Pancreas (tissue), 10 donors: ENCODE results near the gene SYTL3. TPM values are rescaled to one million over a fixed set of nuclear protein-coding genes. Genes with fewer than 3 reads are reported as not detected.
"Not testable (repeated sequence)": the region's sequence is repeated elsewhere in the genome, so short reads cannot be mapped to it uniquely, and the experiment has no call there.

Source experiments
- ATAC-seq, 4 donors: fragments of 200-7000 bp; cut with Tn5 transposase; one replicate each; pipeline versions ENCODE4 v1.8.0 to v1.9.1; 2020; ENCODE audit warnings: mild to moderate bottlenecking in 4 of 4, moderate library complexity in 4 of 4
- DNase-seq, 6 donors: peaks; one replicate each; pipeline ENCODE4 v3.0.0-alpha.2; 2020
- FAIRE-seq: peaks from 2 replicates; lab custom pipeline; 2012; peaks lifted over from hg19 to GRCh38; lab: Jason Lieb, UNC
- H3K27ac ChIP-seq, 4 donors: fragments of 200-600 bp; sonication (generic); 1 replicate in 3 of 4; 2 replicates in 1 of 4; pipeline versions ENCODE4 v1.5.0 to v1.8.0; 2020
- H3K27me3 ChIP-seq, 4 donors: fragments of 200-600 bp; one replicate each; pipeline ENCODE4 v1.8.0; 2021
- H3K36me3 ChIP-seq, 3 donors: fragments of 200-600 bp; sonication (generic) in 1 of 3; one replicate each; pipeline versions ENCODE4 v1.5.0 to v1.8.0; 2020 to 2021
- H3K4me1 ChIP-seq, 3 donors: fragments of 200-600 bp; one replicate each; pipeline ENCODE4 v1.8.0; 2021
- H3K4me3 ChIP-seq, 4 donors: fragments of 200-600 bp; sonication (generic) in 2 of 4; one replicate each; pipeline versions ENCODE4 v1.5.0 to v1.8.0; 2020 to 2021
- H3K9me3 ChIP-seq, 4 donors: fragments of 200-600 bp; one replicate each; pipeline ENCODE4 v1.8.0; 2021
- CTCF ChIP-seq, 4 donors: fragments of 200-600 bp; sonication (generic) in 3 of 4; IDR thresholded peaks; one replicate each; pipeline versions ENCODE4 v1.5.0 to v1.8.0; 2021; ENCODE audit warnings: antibody characterized with exemption in 4 of 4
- WGBS, 2 donors: extraction: QIAGEN DNeasy Blood & Tissue Kit; methylation state at CpG; one replicate each; pipeline ENCODE4 v1.1.7; 2013; 5-methylcytosine and 5-hydroxymethylcytosine counted together
- intact Hi-C, 3 donors: fragments of 100-400 bp; cut with DNase I; formaldehyde crosslinking; loops; one replicate each; pipeline versions ENCODE4 v1.11.1 to v1.14.2; 2022
- polyA plus RNA-seq, 2 donors: library from polyadenylated mRNA; stranded (reverse); fragments of 200-250 nt; gene quantifications; one replicate each; pipeline ENCODE4 v1.2.3, GENCODE V29; 2013
- total RNA-seq, 6 donors: library from RNA; stranded (reverse); fragmentation: NEBNext Ultra II Directional in 4 of 6; extraction: Animal tissue kit (Norgen Biotek cat#: 25700) in 4 of 6; gene quantifications; one replicate each; pipeline versions ENCODE4 v1.2.1 to v1.2.4, GENCODE V29; 2021 to 2023
- donor health status: healthy with polysubstance abuse.
- donor health status: DM: no; HTN: no; CAD: no; lungs with moderate emphysema.
- donor health status: DM: no; HTN: no; CAD: no.
- donor health status: control.
- donor health status: control.
- donor health status: Bipolar disorder and iron deficiency.
- donor health status: DM: yes; HTN: yes; CAD: no.
- donor health status: DM: no; HTN: no; CAD: no.
- donor health status: DM: no; HTN: no; CAD: no.
- donor health status: DM: yes; HTN: yes; CAD: no.

SYTL3 gene
- total and polyA plus RNA-seq, 8 donors = 0.28 to 1.9 (median 0.83) TPM

GRCh38 chr6:158787395-158787794, 137.5 kb downstream of the SYTL3 start:
- Histone ChIP-seq H3K27me3 (no peaks in the 10 kb centered on the region), H3K4me1 (peaks cover 8 to 15% (median 10%) of the 10 kb centered on the region in 3 donors), H3K27ac (no peak overlapping the region), H3K9me3 (no peaks in the 10 kb centered on the region), H3K36me3 (peaks cover 8 to 64% (median 18%) of the 10 kb centered on the region in 3 donors), H3K4me3 (no peak overlapping the region)
- intact Hi-C loops = no loop called here
- 75 to 76% methylated on average over 6 of the region's 6 CpGs for WGBS, 2 donors
- no peak for FAIRE-seq
- no peak for TF ChIP-seq CTCF (IDR thresholded peaks at IDR 0.05)
- ATAC-seq = no peak
- DNase-seq = peak in 1 of 6 donors; percentile 55

- peak in 1 of 4 donors; percentile 19 for ATAC-seq
- 81 to 84% methylated on average over 11 of the region's 11 CpGs for WGBS, 2 donors
- TF ChIP-seq CTCF (IDR thresholded peaks at IDR 0.05) = no peak
- Histone ChIP-seq H3K9me3 (no peaks in the 10 kb centered on the region), H3K27me3 (no peaks in the 10 kb centered on the region), H3K36me3 (peaks cover 8 to 45% (median 10%) of the 10 kb centered on the region in 3 donors), H3K4me3 (no peak overlapping the region), H3K4me1 (peaks cover 4 to 21% (median 8%) of the 10 kb centered on the region in 3 donors), H3K27ac (no peak overlapping the region)
- peak in 1 of 6 donors; percentile 43 for DNase-seq
- no peak for FAIRE-seq
- intact Hi-C loops = no loop called here
Observed at GRCh38 chr6:158789115-158789917, 139.5 kb downstream of the SYTL3 start.

DNA sequence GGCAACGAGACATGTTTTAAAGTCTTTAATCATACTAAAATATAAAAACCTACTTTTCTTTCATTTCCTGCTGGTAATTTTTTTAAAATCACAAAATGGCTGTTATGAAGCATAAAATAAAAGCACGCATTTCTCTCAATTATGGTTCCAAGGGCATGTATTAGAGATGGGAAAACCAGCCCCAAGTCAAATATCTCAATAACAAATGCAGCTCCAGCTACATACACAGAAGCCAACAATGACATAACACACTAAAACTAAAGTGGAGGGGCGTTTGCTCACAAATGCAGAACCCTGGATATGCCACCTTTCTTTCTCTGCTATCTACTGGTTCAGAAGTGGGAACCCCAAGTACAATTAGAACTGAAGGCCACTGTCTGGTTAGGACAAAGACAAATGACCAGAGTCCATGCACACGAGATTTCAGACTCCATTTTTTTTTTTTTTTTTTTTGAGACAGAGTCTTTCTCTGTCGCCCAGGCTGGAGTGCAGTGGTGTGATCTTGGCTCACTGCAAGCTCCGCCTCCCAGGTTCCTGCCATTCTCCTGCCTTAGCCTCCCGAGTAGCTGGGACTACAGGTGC, 141.5 kb downstream of the SYTL3 start:
- intact Hi-C loops = no loop called here
- Histone ChIP-seq H3K27ac (no peak overlapping the region), H3K4me3 (no peak overlapping the region), H3K4me1 (peaks cover 17 to 34% (median 24%) of the 10 kb centered on the region in 3 donors), H3K36me3 (peaks cover 0 to 25% (median 0%) of the 10 kb centered on the region in 3 donors), H3K27me3 (no peaks in the 10 kb centered on the region), H3K9me3 (no peaks in the 10 kb centered on the region)
- FAIRE-seq (no peak), DNase-seq (no peak), ATAC-seq (no peak)
- 72 to 81% methylated on average over 5 to 7 of the region's 7 CpGs for WGBS, 2 donors
- no peak for TF ChIP-seq CTCF (IDR thresholded peaks at IDR 0.05)

GRCh38 chr6:158792505-158792904, 142.7 kb downstream of the SYTL3 start:
- peaks cover 27 to 35% (median 28%) of the 10 kb centered on the region in 3 donors for H3K4me1 ChIP-seq
- H3K27me3 ChIP-seq, FAIRE-seq, DNase-seq, H3K4me3 ChIP-seq, H3K9me3 ChIP-seq, intact Hi-C loops, H3K27ac ChIP-seq, ATAC-seq: not testable (repeated sequence)
- 76 to 86% methylated on average over 10 of the region's 10 CpGs for WGBS, 2 donors
- peaks cover 0 to 16% (median 0%) of the 10 kb centered on the region in 3 donors for H3K36me3 ChIP-seq

DNA sequence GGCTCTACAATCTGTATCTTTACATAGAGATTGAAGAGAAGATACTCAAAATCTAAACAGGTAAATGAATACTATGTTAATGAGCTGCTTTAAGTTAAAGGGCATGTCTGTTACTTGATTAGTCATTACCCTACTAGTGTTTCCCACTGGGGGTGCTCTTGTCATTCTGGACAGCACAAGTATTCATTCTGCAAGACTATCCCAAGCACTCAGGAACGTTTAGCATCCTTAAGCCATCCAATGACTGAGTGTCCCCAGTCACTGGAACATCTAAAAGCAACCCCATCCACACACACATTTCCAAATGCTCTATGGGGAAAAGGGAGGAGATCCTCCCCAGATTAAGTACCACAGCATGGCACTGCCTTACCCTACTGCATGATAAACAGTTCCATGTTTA, 143.6 kb downstream of the SYTL3 start:
- DNase-seq = no peak
- peaks cover 36 to 42% (median 37%) of the 10 kb centered on the region in 3 donors for H3K4me1 ChIP-seq
- no peaks in the 10 kb centered on the region for H3K27me3 ChIP-seq
- FAIRE-seq = no peak
- ATAC-seq = peak in 3 of 4 donors; percentile 39 to 47 (median 44)
- peaks cover 0 to 7% (median 0%) of the 10 kb centered on the region in 3 donors for H3K36me3 ChIP-seq
- intact Hi-C loops = no loop called here
- H3K9me3 ChIP-seq = no peaks in the 10 kb centered on the region
- H3K4me3 ChIP-seq = no peak overlapping the region
- TF ChIP-seq CTCF (IDR thresholded peaks at IDR 0.05) = no peak
- WGBS, 2 donors = 37 to 38% methylated on average over 1 of the region's 1 CpG
- no peak overlapping the region for H3K27ac ChIP-seq
